ENCODE results near the gene PROX2.

The PROX2 gene

GRCh38 chr14:74875941-74876913, at the start of gene PROX2:
Gene PROX2 (minus strand): TSS chr14:74876145. CDS start chr14:74863834, 12,311 bp downstream.
- no peak for DNase-seq (ENCODE audit: low read depth in 1 of 2, low spot score in 1 of 2)

DNA sequence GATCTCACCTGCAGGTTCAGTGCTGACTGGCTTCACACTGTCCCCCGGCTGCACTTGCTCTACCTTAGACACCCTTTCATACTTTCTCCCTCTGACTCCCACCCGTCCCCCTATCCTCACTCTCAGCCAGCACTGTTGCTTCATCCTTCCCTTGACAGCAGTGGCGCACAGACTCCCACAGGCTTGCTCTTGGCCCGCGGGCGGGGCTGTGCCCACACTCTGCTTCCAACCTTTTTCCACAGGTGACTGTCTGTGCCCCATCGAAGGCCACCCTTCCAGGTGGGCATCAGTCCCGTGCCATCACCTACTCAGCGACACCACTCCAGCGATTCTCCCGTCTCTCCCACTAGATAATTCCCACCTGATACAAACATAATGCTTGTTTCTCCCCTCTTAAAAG, 48.1 kb upstream of the PROX2 start:
- DNase-seq (ENCODE audit: low read depth in 1 of 2, low spot score in 1 of 2), result no peak

- peak; percentile 51 to 67 for DNase-seq (ENCODE audit: low read depth in 1 of 2, low spot score in 1 of 2)
Measured at GRCh38 chr14:74922752-74923401, 46.9 kb upstream of the PROX2 start, which contains the start of gene RPS6KL1. Gene RPS6KL1 (minus strand): TSS chr14:74923260. CDS start chr14:74921541, 1,719 bp downstream.

GRCh38 chr14:74921987-74922751, 46.2 kb upstream of the PROX2 start:
- DNase-seq (ENCODE audit: low read depth in 1 of 2, low spot score in 1 of 2), result no peak

GRCh38 chr14:74921053-74921620, 45.2 kb upstream of the PROX2 start:
- DNase-seq (ENCODE audit: low read depth in 1 of 2, low spot score in 1 of 2), result no peak

DNA sequence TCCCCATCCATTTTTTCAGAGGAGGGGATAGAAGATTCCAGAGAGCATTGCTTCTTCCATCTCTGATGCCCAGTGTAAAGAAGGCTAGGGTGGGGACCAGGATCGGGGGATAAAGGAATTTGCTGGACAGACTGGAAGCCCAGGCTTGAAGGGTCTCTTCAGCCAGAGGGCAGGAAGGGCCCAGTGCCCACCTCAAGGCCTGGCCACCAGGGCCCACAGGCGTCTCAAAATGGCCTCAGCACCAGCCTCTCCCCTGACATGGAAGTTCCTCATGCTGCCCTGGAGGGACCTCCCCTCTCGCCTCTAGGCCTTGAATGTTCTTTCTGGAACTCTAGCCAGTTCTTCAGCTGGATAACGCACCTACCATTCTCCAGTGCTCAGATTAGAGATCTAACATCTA, 44.3 kb upstream of the PROX2 start:
- DNase-seq (ENCODE audit: low read depth in 1 of 2, low spot score in 1 of 2), result no peak

DNA sequence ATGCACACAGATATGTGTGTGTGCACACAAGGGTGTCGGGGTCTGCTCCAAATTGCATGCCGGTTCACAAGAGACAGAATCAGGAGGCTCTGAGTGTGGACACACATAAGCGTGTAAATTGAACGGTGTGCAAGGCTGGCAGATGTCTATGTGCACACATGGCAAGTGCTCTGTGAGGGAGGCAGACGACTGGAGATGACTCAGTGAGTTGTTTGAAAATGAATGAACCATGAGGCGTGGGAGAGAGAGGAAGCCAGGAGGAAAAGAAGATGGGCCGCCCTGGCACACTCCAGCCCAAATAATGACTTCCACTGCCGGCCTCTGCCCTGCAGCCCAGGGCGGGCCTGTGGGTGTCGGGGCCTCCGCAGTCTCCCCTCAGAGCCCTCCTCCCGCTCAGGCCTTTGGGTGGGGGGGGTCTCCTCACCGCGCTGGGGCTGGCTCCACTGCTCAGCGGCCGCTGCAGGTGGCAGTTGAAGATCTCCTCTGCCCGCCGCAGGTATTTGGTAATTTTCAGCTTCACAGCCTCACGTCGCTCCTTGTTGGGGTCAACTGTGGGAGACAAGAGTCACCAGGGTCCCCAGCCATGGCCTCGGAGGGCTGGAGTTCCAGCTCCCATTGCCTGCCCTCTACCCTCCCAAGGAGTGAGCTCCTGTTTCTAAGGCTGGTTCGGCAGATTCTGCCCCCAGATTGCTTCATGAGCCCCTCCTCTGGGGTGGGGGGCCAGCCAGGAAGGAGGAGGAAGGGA, 43.6 kb upstream of the PROX2 start:
- no peak for DNase-seq (ENCODE audit: low read depth in 1 of 2, low spot score in 1 of 2)

DNA sequence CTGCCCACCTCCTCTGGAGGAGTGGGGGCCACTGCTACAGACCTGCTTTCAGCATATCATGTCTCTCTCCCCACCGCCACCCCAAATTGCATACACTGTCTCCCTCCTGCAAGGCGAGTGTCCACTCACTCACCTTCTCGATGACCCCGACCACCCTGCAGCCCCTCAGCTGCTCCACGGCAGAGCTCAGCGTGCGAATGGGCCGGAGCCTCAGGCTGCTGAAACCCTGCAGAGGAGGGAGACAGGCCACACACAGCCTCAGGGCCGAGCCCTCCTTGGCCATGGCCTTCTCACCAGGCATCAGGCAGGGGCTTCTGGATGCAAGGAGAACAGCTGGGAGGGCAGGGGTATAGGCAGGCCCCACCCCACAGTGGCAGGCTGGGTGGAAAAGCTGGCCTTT, 42.4 kb upstream of the PROX2 start:
- no peak for DNase-seq (ENCODE audit: low read depth in 1 of 2, low spot score in 1 of 2)

- no peak for DNase-seq (ENCODE audit: low read depth in 1 of 2, low spot score in 1 of 2)
Measured at GRCh38 chr14:74917646-74918081, 41.7 kb upstream of the PROX2 start.

- no peak for DNase-seq (ENCODE audit: low read depth in 1 of 2, low spot score in 1 of 2)
Measured at GRCh38 chr14:74917178-74917543, 41.2 kb upstream of the PROX2 start.

DNA sequence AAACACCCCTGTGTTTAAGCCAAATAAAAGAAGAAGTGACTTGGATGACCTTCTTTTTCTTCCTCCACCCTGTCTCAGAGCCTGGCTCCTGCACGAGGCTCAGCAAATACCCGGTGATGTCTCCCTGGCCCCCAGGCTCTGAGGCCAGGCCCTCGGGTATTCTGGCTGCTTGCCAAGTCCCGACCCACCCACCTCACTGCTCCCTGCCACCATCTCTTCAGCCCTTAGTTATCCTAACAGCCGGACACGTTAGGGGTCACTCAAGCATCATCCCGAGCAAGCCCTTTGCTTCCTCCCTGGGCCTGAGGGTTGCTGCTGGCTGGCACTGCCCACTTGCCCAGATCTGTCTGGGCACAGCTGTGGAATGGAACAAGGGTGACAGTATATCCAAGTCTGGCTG, 39.9 kb upstream of the PROX2 start:
- no peak for DNase-seq (ENCODE audit: low read depth in 1 of 2, low spot score in 1 of 2)

- no peak for DNase-seq (ENCODE audit: low read depth in 1 of 2, low spot score in 1 of 2)
Measured at GRCh38 chr14:74915426-74915825, 39.5 kb upstream of the PROX2 start.

GRCh38 chr14:74913986-74914573, 38.1 kb upstream of the PROX2 start:
- DNase-seq (ENCODE audit: low read depth in 1 of 2, low spot score in 1 of 2), result no peak

DNA sequence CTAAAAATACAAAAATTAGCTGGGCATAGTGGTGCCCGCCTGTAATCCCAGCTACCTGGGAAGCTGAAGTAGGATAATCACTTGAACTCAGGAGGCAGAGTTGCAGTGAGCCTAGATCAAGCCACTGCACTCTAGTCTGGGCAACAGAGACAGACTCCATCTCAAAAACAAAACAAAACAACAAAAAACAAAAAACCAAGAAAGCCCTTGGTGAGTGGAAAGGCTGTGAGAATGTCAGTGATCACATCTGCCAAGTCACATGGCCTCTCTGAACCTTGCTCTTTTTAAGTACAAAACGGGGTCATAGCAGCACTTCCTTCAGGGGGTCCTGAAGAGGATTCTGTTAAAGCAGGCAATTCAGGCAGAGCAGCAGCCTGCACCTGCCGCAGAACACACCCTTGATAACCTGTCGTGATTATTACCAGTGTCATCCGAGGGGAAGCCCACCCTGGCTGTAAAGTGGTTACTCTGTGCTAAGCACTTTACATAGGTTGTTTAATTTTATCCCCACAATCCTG, 37.5 kb upstream of the PROX2 start:
- no peak for DNase-seq (ENCODE audit: low read depth in 1 of 2, low spot score in 1 of 2)

- no peak for DNase-seq (ENCODE audit: low read depth in 1 of 2, low spot score in 1 of 2)
Measured at GRCh38 chr14:74912801-74913200, 36.9 kb upstream of the PROX2 start.

DNA sequence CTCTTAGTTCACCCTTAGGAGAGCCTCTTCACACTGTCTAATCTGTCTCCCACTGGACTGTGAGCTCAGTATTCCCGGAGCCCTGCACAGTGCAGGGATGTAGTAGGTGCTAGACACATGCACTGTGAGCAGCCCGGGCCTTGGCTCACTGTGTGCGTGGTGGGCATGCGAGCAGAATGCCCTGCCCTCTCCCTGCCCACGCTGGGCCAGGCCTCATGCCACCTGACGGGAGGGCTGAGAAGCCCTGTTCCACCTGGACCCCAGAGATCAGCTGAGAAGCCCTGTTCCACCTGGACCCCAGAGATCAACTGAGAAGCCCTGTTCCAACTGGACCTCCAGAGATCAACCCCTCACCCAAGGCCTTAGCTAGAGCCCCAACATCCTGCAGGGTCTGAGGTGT, 36.2 kb upstream of the PROX2 start:
- DNase-seq (ENCODE audit: low read depth in 1 of 2, low spot score in 1 of 2), result no peak

DNA sequence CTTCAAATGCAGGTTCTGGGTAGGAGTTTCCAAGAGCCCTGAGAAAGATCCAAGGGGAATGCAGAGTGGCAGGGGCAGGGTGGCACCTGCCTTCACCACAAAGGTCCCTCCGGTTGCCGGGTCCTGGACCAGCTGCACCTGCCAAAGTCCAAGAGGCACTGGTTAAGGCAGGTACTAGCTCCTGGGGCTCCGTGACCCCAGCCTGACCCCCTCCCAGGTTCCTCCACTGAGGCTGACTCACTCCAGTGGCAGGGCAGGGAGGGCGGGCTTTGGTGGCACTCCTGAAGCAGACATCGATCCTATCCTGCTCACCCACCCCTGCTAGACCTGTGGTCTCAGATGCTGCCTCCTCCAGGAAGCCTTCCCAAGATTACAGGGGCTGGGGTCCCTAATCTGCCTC, 35.8 kb upstream of the PROX2 start:
- no peak for DNase-seq (ENCODE audit: low read depth in 1 of 2, low spot score in 1 of 2)

DNA sequence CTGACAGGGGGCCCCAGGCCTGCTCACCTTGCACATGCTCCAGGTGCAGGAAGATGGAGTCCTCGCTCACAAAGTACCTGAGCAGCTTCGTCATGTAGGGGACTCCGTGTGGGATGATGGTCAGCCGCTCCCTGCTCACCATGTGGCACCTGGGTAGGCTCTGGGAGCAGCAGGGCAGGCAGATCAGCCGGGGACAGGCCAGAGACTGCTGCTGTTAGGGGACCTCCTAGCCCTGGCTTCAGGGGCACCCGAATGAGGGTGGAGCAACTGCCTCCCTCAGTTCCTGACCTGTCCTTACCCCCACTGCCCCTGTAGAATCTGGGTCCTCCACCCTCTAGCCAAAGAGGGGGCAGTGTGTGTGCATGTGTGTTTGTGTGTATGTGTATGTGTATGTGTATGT, 35.3 kb upstream of the PROX2 start:
- no peak for DNase-seq (ENCODE audit: low read depth in 1 of 2, low spot score in 1 of 2)

- DNase-seq (ENCODE audit: low read depth in 1 of 2, low spot score in 1 of 2), result no peak
Measured at GRCh38 chr14:74910556-74910955, 34.6 kb upstream of the PROX2 start.

- no peak for DNase-seq (ENCODE audit: low read depth in 1 of 2, low spot score in 1 of 2)
Measured at GRCh38 chr14:74909911-74910310, 34.0 kb upstream of the PROX2 start.

All from activated CD4-positive, alpha-beta T cell treated with anti-CD3 and anti-CD28 coated beads, Interleukin-2, amount 50 U/mL, for 24 hours (primary cell).